Right renal pelvis (tissue), 4 donors: ENCODE results near the gene NAA40. TPM values are rescaled to one million over a fixed set of nuclear protein-coding genes. Genes with fewer than 3 reads are reported as not detected.

Experiments
- DNase-seq, 4 donors: peaks; one replicate each; pipeline ENCODE4 v3.0.0-alpha.2; 2013; ENCODE audit warnings: low read depth in 4 of 4, low spot score in 3 of 4, missing footprints in 1 of 4
- polyA plus RNA-seq, 4 donors: library from polyadenylated mRNA; unstranded; fragments of 120-200 nt; gene quantifications; one replicate each; pipeline ENCODE4 v1.2.1, GENCODE V29; 2013; ENCODE audit not compliant: insufficient read length in 4 of 4

The NAA40 gene
- polyA plus RNA-seq, 4 donors, result 30.3 to 36.5 (median 32.0) TPM

GRCh38 chr11:63979426-63979825 is 40.6 kb downstream of the NAA40 start:
- no peak for DNase-seq

DNA sequence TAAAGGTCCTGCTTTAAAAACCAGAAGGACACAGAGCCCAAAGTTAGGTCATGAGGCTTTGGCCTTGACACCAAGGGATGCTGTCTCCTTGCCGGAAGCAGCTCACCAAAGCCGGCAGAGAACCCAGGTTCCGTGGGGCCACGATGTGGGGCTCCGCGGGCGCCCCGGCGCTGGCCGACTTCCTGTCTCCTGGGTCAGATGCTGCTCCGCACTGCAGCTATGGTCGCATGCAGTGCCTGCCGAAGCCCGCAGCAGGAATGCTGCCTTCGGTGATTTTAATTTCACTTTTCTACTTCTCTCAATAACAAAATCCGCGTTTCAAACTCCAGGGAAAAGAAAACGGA is 47.0 kb downstream of the NAA40 start:
- DNase-seq, result no peak

DNA sequence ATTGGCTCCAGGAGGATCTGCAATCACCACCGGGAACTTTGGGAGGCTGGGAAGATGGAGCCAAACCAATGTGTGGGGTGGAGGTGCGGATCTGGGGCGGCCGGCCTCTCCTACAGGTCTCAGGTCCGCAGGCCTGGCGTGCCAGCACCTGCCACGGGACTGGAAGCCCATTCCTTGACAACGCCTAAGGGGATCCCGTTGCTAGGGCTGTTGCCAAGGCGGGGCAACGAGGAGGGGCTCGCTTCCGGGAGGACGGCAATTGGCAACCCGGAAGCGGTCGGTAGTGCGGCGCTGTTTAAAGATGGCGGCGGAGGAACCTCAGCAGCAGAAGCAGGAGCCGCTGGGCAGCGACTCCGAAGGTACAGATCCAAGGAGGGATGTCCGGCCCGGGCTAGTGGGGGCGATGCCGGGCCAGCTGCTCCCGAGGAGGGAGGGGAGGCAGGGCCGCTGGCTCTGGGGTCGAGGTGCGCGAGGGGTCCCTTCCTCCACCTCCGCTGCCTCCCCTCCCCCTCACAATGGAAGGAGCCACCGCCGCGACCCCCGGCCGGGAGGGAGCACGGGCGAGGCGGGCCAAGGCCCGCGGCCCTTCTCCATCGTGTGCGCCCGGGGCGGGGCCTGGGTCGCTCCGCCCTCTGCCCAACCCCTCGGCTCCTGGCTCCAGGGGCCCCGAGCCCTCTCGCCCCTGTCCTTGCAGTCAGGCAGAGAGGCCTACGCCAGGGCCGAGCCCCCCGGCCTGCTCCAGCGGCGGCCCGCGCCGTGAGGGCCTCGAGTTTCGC is 47.5 kb downstream of the NAA40 start, which contains the start of gene OTUB1:
Gene OTUB1 (plus strand): TSS at position 283 of the 776 bp plus-strand sequence. CDS start 19 bp downstream, at position 302.
- peak in 3 of 4 donors; percentile 79 to 86 (median 84) for DNase-seq

- DNase-seq, result no peak
Observed at GRCh38 chr11:63986932-63987513, 48.2 kb downstream of the NAA40 start.

DNA sequence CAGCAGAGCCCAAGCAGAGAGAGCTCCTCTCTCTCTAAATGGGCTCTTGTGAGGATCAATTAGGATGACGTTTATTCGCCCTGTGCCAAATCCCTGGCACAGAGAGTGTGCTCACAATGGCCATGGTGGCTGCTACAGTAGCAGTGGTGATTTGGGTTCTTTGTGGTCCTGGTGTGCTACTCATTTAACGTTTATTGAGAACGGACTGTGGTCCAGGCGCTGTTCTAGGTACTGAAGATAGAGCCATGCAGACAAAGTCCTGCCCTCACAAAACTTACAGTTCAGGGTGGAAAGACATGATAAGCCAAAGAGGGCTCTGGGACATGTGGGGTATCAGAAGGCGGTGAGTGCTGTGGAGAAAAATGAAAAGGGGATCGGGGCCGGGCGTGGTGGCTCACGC is 52.8 kb downstream of the NAA40 start:
- no peak for DNase-seq

GRCh38 chr11:63993100-63993499 is 54.3 kb downstream of the NAA40 start:
- DNase-seq, result no peak

GRCh38 chr11:63993993-63994392 is 55.2 kb downstream of the NAA40 start:
- no peak for DNase-seq

DNA sequence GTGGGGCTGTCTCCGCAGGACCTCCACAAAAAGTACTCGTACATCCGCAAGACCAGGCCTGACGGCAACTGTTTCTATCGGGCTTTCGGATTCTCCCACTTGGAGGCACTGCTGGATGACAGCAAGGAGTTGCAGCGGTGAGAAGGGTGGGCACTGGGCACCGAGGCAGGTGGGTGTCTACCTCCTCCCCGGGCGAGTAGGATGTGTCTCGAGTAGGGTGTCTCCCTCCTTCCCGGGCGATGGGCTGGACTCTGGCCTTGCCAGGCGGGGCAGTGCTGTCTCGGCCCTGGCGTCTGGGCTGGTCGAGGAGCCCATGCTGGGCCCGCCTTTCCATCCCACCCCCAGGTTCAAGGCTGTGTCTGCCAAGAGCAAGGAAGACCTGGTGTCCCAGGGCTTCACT is 57.7 kb downstream of the NAA40 start:
- DNase-seq, result no peak

- DNase-seq, result no peak
Observed at GRCh38 chr11:63997104-63997700, 58.4 kb downstream of the NAA40 start.

- no peak for DNase-seq
Observed at GRCh38 chr11:63997801-63998337, 59.1 kb downstream of the NAA40 start.

DNA sequence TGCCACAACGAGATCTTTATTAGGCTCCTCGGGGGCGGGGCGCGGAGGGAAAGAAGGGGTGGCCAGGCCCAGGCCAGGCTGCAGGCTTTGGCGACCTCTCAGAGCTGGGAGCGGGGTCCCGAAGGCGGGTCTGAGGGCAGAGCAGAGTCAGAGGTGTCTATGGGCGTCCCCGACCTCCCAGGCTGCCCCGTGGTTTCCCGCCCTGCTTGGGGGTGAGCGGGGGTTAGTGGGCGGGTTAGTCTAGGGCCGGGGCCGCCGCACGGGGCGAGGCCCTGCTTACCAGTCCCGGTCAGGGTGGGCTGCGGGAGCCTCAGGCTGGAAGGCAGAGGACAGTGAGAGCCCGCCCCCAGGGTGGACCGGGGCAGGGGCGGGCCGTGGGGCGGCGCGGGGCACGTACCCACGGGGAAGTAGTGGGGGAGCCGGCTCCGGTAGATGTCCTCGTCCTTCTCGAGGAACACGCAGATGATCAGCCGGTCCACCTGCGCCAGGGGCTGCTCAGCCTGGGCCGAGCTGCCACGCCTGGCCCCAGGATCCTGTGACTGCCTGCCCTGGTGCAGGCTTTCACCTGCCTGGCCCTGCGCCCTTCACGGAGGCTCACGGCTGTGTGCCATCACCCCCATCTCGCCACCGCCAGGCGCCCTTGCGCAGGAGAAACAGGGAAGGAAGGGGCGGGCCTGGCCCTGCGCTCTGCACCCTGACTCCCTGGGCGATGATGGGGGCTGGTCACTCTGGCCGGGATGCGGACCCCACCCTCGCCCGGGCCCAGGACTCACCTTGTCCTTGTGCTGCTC is 60.0 kb downstream of the NAA40 start:
- no peak for DNase-seq

- DNase-seq, result no peak
Observed at GRCh38 chr11:63999349-64000025, 60.7 kb downstream of the NAA40 start.

DNA sequence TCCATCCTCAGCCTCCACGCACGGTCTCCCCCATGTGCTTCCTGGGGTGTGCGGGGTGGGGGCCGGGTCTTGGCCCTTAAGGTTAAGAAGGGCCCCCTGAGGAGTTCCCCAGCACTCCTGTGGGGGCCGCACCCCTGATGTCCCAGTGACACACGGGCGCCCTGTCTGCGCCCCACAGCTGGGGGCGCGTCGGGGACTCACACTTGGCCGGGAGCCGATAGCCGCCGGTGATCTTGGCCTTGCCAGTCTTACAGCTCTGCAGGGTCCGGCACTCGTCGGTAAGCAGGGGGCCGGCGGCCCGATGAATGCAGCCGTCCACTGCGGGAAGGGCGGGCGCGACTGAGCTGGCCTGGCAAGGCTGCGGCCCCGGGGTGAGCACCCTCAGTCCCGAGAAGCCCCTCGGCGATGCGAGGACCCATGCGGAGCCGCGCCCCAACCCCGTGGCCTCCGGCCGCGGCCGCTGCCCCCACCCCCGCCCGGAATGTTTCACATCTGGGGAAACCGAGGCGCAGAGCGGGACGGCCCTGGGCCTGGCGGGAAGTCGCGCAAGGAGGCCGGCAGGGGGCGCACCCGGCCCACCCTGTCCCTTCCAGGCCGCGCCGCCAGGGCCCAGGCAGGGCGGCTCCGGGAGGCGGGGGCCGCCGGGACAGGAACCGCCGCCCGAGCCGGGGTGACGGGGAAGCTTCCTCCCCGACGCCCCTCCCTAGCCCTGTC is 61.4 kb downstream of the NAA40 start:
- peak in 2 of 4 donors; percentile 68 to 69 for DNase-seq

DNA sequence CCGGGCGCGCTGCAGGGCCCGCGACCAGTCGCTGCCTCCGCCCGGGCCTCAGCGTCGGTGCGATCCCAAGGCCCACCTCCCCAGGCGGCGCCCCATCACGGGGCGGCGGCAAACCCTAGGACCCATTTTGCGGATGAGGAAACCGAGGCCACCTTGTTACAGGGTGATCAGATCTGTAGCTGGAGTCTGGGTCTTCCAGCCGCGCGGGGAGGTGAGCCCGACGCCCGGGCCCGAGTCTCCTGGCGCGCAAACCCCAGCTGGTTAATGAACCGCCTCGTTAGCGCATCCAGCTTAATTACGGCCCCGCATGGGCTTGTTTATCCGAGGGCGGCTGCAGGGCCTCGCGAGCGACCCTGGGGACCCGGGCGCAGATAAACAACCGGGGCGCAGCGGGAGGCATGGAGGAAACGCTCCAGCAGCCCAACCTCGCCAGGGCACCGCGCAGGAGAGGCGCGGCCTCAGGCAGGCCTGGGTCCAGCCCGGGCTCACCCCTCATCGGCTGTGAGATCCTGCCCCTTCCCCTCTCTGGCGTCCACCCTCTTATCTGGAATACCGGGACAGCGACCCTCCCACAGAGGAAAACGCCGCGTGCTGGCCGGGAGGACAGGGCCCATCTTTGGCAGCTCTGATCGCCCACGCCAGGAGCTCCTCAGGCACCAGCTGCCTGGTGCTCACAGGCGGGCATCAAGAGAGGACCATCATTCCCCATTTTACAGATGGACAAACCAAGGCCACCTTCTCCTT is 62.1 kb downstream of the NAA40 start:
- DNase-seq, result no peak

- DNase-seq, result no peak
Observed at GRCh38 chr11:64001484-64002420, 63.0 kb downstream of the NAA40 start.

- DNase-seq, result no peak
Observed at GRCh38 chr11:64003807-64004589, 65.2 kb downstream of the NAA40 start.

DNA sequence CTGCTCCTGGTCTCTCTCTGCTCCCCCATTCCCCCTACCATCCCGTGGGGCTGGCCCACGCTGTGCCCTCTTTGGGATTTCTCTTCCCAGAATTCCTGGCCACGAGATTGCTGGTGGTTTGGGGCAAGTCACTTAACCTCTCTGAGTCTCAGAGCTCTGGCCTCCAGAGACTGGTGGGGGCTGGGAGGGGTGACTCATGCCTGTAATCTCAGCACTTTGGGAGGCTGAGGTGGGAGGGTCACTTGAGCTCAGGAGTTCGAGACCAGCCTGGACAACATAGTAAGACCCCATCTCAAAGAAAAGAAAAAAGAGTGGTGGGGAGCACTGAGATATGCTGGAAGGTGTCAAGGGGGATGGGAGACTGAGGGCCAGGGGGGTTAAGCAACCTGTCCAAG is 65.8 kb downstream of the NAA40 start:
- DNase-seq, result no peak
